Measurements from ENCODE around the gene SF3A2.
A peak's percentile ranks its signal among the peaks of the same experiment; 100 is the strongest.

Gene SF3A2

DNA sequence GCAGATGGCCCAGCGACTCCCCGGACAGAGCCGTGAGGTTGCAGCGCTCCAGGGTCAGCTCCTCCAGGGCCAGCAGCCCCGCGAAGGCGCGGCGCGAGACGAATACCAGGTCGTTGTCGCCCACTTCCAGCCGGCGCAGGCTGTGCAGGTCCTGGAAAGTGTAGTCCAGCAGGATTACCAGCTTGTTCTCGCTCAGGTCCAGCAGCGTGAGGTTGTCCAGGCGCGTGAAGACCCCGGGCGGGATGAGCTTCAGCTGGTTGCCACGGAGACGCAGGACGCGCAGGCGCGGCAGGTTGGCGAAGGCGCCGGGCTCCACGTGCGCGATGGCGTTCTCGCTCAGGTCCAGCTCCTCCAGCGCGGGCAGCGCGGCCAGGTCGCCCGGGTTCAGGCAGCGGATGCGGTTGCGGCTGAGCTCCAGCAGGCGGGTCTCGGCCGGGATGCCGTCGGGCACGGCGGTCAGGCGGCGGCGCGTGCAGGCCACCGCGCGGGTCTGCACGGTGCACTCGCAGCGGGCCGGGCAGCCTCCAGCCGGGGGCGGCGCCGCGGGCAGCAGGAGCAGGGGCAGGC, 54.6 kb downstream of the SF3A2 start:
- no CpG with 5 or more reads among the region's 67 CpGs for WGBS, 2 donors (ENCODE audit: extremely low coverage in 2 of 2, insufficient read length in 2 of 2, insufficient replicate concordance in 1 of 2)
- H2AFZ ChIP-seq (ENCODE audit: low read length), result no peak overlapping the region
- peak; percentile 71 for DNase-seq (ENCODE audit: low spot score)

DNA sequence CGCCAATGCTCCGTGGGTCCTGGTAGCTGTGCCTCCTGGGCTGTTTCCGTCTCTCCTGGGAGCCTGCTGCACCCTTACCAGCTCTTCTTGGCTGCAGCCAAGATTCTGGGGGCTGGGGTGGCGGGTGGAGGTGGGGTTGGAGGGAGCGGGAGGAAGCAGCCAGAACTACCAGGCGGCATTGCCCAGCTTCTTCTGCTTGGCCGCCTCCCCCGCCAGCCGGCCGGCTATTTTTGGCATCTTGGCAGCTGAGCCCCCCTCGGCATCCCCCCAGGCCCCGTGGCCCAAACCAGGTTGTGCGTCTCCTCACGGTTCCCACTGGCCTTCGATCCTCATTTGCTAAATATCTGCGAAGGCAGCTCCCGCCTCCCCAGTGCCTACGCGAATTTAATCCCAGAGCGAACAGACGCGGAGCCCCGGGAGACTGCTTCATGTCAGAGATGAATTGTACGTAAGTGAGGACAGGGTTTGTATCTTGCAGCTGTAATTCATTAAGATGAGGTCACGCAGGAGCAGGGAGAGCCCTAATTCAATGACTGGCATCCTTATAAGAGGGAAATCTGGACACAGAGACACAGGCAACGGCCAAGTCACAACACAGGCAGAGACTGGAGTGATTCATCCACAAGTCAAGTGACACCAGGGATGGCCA, 58.2 kb downstream of the SF3A2 start:
- H3K9ac ChIP-seq (ENCODE audit: low read depth, low read length, poor library complexity), result no peak overlapping the region
- H3K14ac ChIP-seq (ENCODE audit: low read length), result peak overlapping the region; percentile 71
- peak overlapping the region; percentile 56 for H4K91ac ChIP-seq (ENCODE audit: low read depth, low read length, poor library complexity)
- peak overlapping the region; percentile 71 for H2AFZ ChIP-seq (ENCODE audit: low read length)
- H2AK5ac ChIP-seq (ENCODE audit: low read depth, low read length), result no peak overlapping the region
- DNase-seq (ENCODE audit: low spot score), result no peak
- H4K8ac ChIP-seq (ENCODE audit: low read depth, low read length), result no peak overlapping the region
- peaks cover 5 to 15% of the 10 kb centered on the region in 2 donors for H3K4me1 ChIP-seq (ENCODE audit: control insufficient read depth in 2 of 2, insufficient read depth in 1 of 2, low read depth in 1 of 2, low read length in 2 of 2)
- H2BK15ac ChIP-seq (ENCODE audit: low read length), result no peak overlapping the region
- H2BK5ac ChIP-seq (ENCODE audit: low read length), result no peak overlapping the region
- no peak overlapping the region for H3K27ac ChIP-seq (replicated peaks; ENCODE audit: low read length)
- H2BK120ac ChIP-seq (ENCODE audit: low read depth, low read length), result no peak overlapping the region
- peaks cover 20 to 39% (median 25%) of the 10 kb centered on the region in 3 experiments for H3K27me3 ChIP-seq (ENCODE audit: control insufficient read depth in 3 of 3, insufficient read depth in 3 of 3, low read depth in 1 of 3, low read length in 3 of 3)
- H2BK12ac ChIP-seq (ENCODE audit: low read length), result no peak overlapping the region
- no peak overlapping the region for H3K4me2 ChIP-seq (ENCODE audit: insufficient read depth, low read length, poor library complexity, severe bottlenecking)
- no peak overlapping the region for H3K4me3 ChIP-seq (ENCODE audit: low read length in 2 of 2)
- peaks cover 0 to 4% of the 10 kb centered on the region in 2 donors for H3K9me3 ChIP-seq (replicated peaks in 1 of 2; ENCODE audit: control insufficient read depth in 2 of 2, insufficient read depth in 1 of 2, low read depth in 1 of 2, low read length in 2 of 2)
- no CpG with 5 or more reads among the region's 26 CpGs for WGBS, 2 donors (ENCODE audit: extremely low coverage in 2 of 2, insufficient read length in 2 of 2, insufficient replicate concordance in 1 of 2)
- H3K79me1 ChIP-seq (ENCODE audit: low read depth, low read length), result no peaks in the 10 kb centered on the region
- no peaks in the 10 kb centered on the region for H3K36me3 ChIP-seq (replicated peaks in 1 of 2; ENCODE audit: control insufficient read depth in 2 of 2, insufficient read depth in 2 of 2, low read length in 2 of 2)
- H3K18ac ChIP-seq (ENCODE audit: low read length), result peak overlapping the region; percentile 28
- no peak overlapping the region for H3K23ac ChIP-seq (ENCODE audit: low read depth, low read length, poor library complexity)
- H3K4ac ChIP-seq (ENCODE audit: low read length), result no peak overlapping the region

More for the DNA sequence above, 54.6 kb downstream of the SF3A2 start:
- H3K23ac ChIP-seq (ENCODE audit: low read depth, low read length, poor library complexity), result peak overlapping the region; percentile 93
- H3K79me1 ChIP-seq (ENCODE audit: low read depth, low read length), result peaks cover 3% of the 10 kb centered on the region
- peak overlapping the region in 1 of 2 donors; percentile 73 for H3K4me3 ChIP-seq (ENCODE audit: low read length in 2 of 2)
- no peak overlapping the region for H2BK15ac ChIP-seq (ENCODE audit: low read length)
- H2BK5ac ChIP-seq (ENCODE audit: low read length), result peak overlapping the region; percentile 75
- H3K18ac ChIP-seq (ENCODE audit: low read length), result peak overlapping the region; percentile 90
- no peak overlapping the region for H3K4ac ChIP-seq (ENCODE audit: low read length)
- no peak overlapping the region for H2BK120ac ChIP-seq (ENCODE audit: low read depth, low read length)
- no peak overlapping the region for H2AK5ac ChIP-seq (ENCODE audit: low read depth, low read length)
- H4K8ac ChIP-seq (ENCODE audit: low read depth, low read length), result no peak overlapping the region
- peaks cover 38 to 71% (median 42%) of the 10 kb centered on the region in 3 experiments for H3K27me3 ChIP-seq (ENCODE audit: control insufficient read depth in 3 of 3, insufficient read depth in 3 of 3, low read depth in 1 of 3, low read length in 3 of 3)
- H3K9me3 ChIP-seq (replicated peaks in 1 of 2; ENCODE audit: control insufficient read depth in 2 of 2, insufficient read depth in 1 of 2, low read depth in 1 of 2, low read length in 2 of 2), result peaks cover 0 to 4% of the 10 kb centered on the region in 2 donors
- no peak overlapping the region for H3K27ac ChIP-seq (replicated peaks; ENCODE audit: low read length)
- peak overlapping the region; percentile 60 for H3K9ac ChIP-seq (ENCODE audit: low read depth, low read length, poor library complexity)
- H3K36me3 ChIP-seq (replicated peaks in 1 of 2; ENCODE audit: control insufficient read depth in 2 of 2, insufficient read depth in 2 of 2, low read length in 2 of 2), result no peaks in the 10 kb centered on the region
- no peak overlapping the region for H4K91ac ChIP-seq (ENCODE audit: low read depth, low read length, poor library complexity)
- peak overlapping the region; percentile 71 for H3K14ac ChIP-seq (ENCODE audit: low read length)
- H2BK12ac ChIP-seq (ENCODE audit: low read length), result no peak overlapping the region
- H3K4me2 ChIP-seq (ENCODE audit: insufficient read depth, low read length, poor library complexity, severe bottlenecking), result peak overlapping the region; percentile 91
- peaks cover 5 to 15% of the 10 kb centered on the region in 2 donors for H3K4me1 ChIP-seq (ENCODE audit: control insufficient read depth in 2 of 2, insufficient read depth in 1 of 2, low read depth in 1 of 2, low read length in 2 of 2)

DNA sequence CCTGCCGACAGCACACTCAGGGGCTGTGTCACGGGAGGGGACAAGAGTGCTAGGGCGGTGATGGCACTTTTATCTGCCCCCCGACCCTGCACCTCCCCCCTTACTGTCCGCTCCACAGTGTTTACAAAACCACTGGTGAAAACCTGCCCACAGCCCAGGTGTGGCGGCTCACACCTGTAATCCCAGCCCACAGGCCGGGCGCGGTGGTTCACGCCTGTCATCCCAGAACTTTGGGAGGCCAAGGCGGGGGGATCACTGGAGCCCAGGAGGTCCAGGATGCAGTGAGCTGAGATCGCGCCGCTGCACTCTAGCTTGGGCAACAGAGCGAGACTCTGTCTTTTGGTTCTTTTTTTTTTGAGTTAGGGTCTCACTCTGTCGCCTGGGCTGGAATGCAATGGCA, 59.5 kb downstream of the SF3A2 start:
- H3K4me3 ChIP-seq (ENCODE audit: low read length in 2 of 2), result no peak overlapping the region
- H3K27me3 ChIP-seq (ENCODE audit: control insufficient read depth in 3 of 3, insufficient read depth in 3 of 3, low read depth in 1 of 3, low read length in 3 of 3), result peaks cover 7 to 26% (median 12%) of the 10 kb centered on the region in 3 experiments
- H3K9ac ChIP-seq (ENCODE audit: low read depth, low read length, poor library complexity), result no peak overlapping the region
- no peak overlapping the region for H4K91ac ChIP-seq (ENCODE audit: low read depth, low read length, poor library complexity)
- H3K79me1 ChIP-seq (ENCODE audit: low read depth, low read length), result no peaks in the 10 kb centered on the region
- no peak overlapping the region for H2AFZ ChIP-seq (ENCODE audit: low read length)
- H2AK5ac ChIP-seq (ENCODE audit: low read depth, low read length), result no peak overlapping the region
- no CpG with 5 or more reads among the region's 16 CpGs for WGBS, 2 donors (ENCODE audit: extremely low coverage in 2 of 2, insufficient read length in 2 of 2, insufficient replicate concordance in 1 of 2)
- H2BK15ac ChIP-seq (ENCODE audit: low read length), result no peak overlapping the region
- no peaks in the 10 kb centered on the region for H3K36me3 ChIP-seq (replicated peaks in 1 of 2; ENCODE audit: control insufficient read depth in 2 of 2, insufficient read depth in 2 of 2, low read length in 2 of 2)
- no peak overlapping the region for H2BK12ac ChIP-seq (ENCODE audit: low read length)
- H3K9me3 ChIP-seq (replicated peaks in 1 of 2; ENCODE audit: control insufficient read depth in 2 of 2, insufficient read depth in 1 of 2, low read depth in 1 of 2, low read length in 2 of 2), result peaks cover 0 to 2% of the 10 kb centered on the region in 2 donors
- no peak for DNase-seq (ENCODE audit: low spot score)
- no peak overlapping the region for H3K14ac ChIP-seq (ENCODE audit: low read length)
- no peak overlapping the region for H3K4ac ChIP-seq (ENCODE audit: low read length)
- no peak overlapping the region for H3K23ac ChIP-seq (ENCODE audit: low read depth, low read length, poor library complexity)
- peaks cover 4 to 5% of the 10 kb centered on the region in 2 donors for H3K4me1 ChIP-seq (ENCODE audit: control insufficient read depth in 2 of 2, insufficient read depth in 1 of 2, low read depth in 1 of 2, low read length in 2 of 2)
- no peak overlapping the region for H2BK120ac ChIP-seq (ENCODE audit: low read depth, low read length)
- H4K8ac ChIP-seq (ENCODE audit: low read depth, low read length), result no peak overlapping the region
- no peak overlapping the region for H3K4me2 ChIP-seq (ENCODE audit: insufficient read depth, low read length, poor library complexity, severe bottlenecking)
- H2BK5ac ChIP-seq (ENCODE audit: low read length), result no peak overlapping the region
- no peak overlapping the region for H3K27ac ChIP-seq (replicated peaks; ENCODE audit: low read length)
- H3K18ac ChIP-seq (ENCODE audit: low read length), result peak overlapping the region; percentile 67

Small RNA genes within 50 kb of the gene (small RNA-seq; reads per million reads assigned to genes)
- 13.8 reads per million, percentile 69 among the genes with 10 or more reads in this experiment for gene MIR1227 (ENCODE audit: insufficient read depth)
